Pancreas (tissue), 10 donors: Measurements from ENCODE around the gene NADK. TPM values are rescaled to one million over a fixed set of nuclear protein-coding genes. Genes with fewer than 3 reads are reported as not detected.
A peak's percentile ranks its signal among the peaks of the same experiment; 100 is the strongest.

Source experiments
- ATAC-seq, 4 donors: fragments of 200-7000 bp; cut with Tn5 transposase; one replicate each; pipeline versions ENCODE4 v1.8.0 to v1.9.1; 2020; ENCODE audit warnings: mild to moderate bottlenecking in 4 of 4, moderate library complexity in 4 of 4
- DNase-seq, 6 donors: peaks; one replicate each; pipeline ENCODE4 v3.0.0-alpha.2; 2020
- FAIRE-seq: peaks from 2 replicates; lab custom pipeline; 2012; peaks lifted over from hg19 to GRCh38; lab: Jason Lieb, UNC
- H3K27ac ChIP-seq, 4 donors: fragments of 200-600 bp; sonication (generic); 1 replicate in 3 of 4; 2 replicates in 1 of 4; pipeline versions ENCODE4 v1.5.0 to v1.8.0; 2020
- H3K27me3 ChIP-seq, 4 donors: fragments of 200-600 bp; one replicate each; pipeline ENCODE4 v1.8.0; 2021
- H3K36me3 ChIP-seq, 3 donors: fragments of 200-600 bp; sonication (generic) in 1 of 3; one replicate each; pipeline versions ENCODE4 v1.5.0 to v1.8.0; 2020 to 2021
- H3K4me1 ChIP-seq, 3 donors: fragments of 200-600 bp; one replicate each; pipeline ENCODE4 v1.8.0; 2021
- H3K4me3 ChIP-seq, 4 donors: fragments of 200-600 bp; sonication (generic) in 2 of 4; one replicate each; pipeline versions ENCODE4 v1.5.0 to v1.8.0; 2020 to 2021
- H3K9me3 ChIP-seq, 4 donors: fragments of 200-600 bp; one replicate each; pipeline ENCODE4 v1.8.0; 2021
- CTCF ChIP-seq, 4 donors: fragments of 200-600 bp; sonication (generic) in 3 of 4; IDR thresholded peaks; one replicate each; pipeline versions ENCODE4 v1.5.0 to v1.8.0; 2021; ENCODE audit warnings: antibody characterized with exemption in 4 of 4
- WGBS, 2 donors: extraction: QIAGEN DNeasy Blood & Tissue Kit; methylation state at CpG; one replicate each; pipeline ENCODE4 v1.1.7; 2013; 5-methylcytosine and 5-hydroxymethylcytosine counted together
- intact Hi-C, 3 donors: fragments of 100-400 bp; cut with DNase I; formaldehyde crosslinking; loops; one replicate each; pipeline versions ENCODE4 v1.11.1 to v1.14.2; 2022
- polyA plus RNA-seq, 2 donors: library from polyadenylated mRNA; stranded (reverse); fragments of 200-250 nt; gene quantifications; one replicate each; pipeline ENCODE4 v1.2.3, GENCODE V29; 2013
- total RNA-seq, 6 donors: library from RNA; stranded (reverse); fragmentation: NEBNext Ultra II Directional in 4 of 6; extraction: Animal tissue kit (Norgen Biotek cat#: 25700) in 4 of 6; gene quantifications; one replicate each; pipeline versions ENCODE4 v1.2.1 to v1.2.4, GENCODE V29; 2021 to 2023
- donor health status: healthy with polysubstance abuse.
- donor health status: DM: no; HTN: no; CAD: no; lungs with moderate emphysema.
- donor health status: DM: no; HTN: no; CAD: no.
- donor health status: control.
- donor health status: control.
- donor health status: Bipolar disorder and iron deficiency.
- donor health status: DM: yes; HTN: yes; CAD: no.
- donor health status: DM: no; HTN: no; CAD: no.
- donor health status: DM: no; HTN: no; CAD: no.
- donor health status: DM: yes; HTN: yes; CAD: no.

The NADK gene
- total and polyA plus RNA-seq, 8 donors: 27.8 to 63.3 (median 40.1) TPM

GRCh38 chr1:1755852-1756251, 22.4 kb downstream of the NADK start:
- H3K27me3 ChIP-seq: no peaks in the 10 kb centered on the region
- peak in 1 of 6 donors; percentile 67 for DNase-seq
- no peaks in the 10 kb centered on the region for H3K9me3 ChIP-seq
- no peak overlapping the region for H3K27ac ChIP-seq
- FAIRE-seq: no peak
- H3K4me3 ChIP-seq: no peak overlapping the region
- H3K4me1 ChIP-seq: peaks cover 10 to 14% (median 11%) of the 10 kb centered on the region in 3 donors
- WGBS, 2 donors: 86 to 89% methylated on average over 14 to 15 of the region's 15 CpGs
- peaks cover 0 to 28% (median 5%) of the 10 kb centered on the region in 3 donors for H3K36me3 ChIP-seq
- intact Hi-C loops: no loop called here
- TF ChIP-seq CTCF (IDR thresholded peaks at IDR 0.05): no peak
- no peak for ATAC-seq

GRCh38 chr1:1755426-1755825, 22.8 kb downstream of the NADK start:
- H3K36me3 ChIP-seq: peaks cover 0 to 28% (median 5%) of the 10 kb centered on the region in 3 donors
- no peak overlapping the region for H3K4me3 ChIP-seq
- no peak for TF ChIP-seq CTCF (IDR thresholded peaks at IDR 0.05)
- no peaks in the 10 kb centered on the region for H3K9me3 ChIP-seq
- ATAC-seq: no peak
- no peak for FAIRE-seq
- intact Hi-C loops: no loop called here
- H3K4me1 ChIP-seq: peaks cover 10 to 14% (median 11%) of the 10 kb centered on the region in 3 donors
- DNase-seq: peak in 1 of 6 donors; percentile 70
- no peak overlapping the region for H3K27ac ChIP-seq
- H3K27me3 ChIP-seq: no peaks in the 10 kb centered on the region
- WGBS, 2 donors: 88 to 90% methylated on average over 18 to 19 of the region's 19 CpGs

- H3K36me3 ChIP-seq: peaks cover 0 to 28% (median 5%) of the 10 kb centered on the region in 3 donors
- H3K4me3 ChIP-seq: no peak overlapping the region
- intact Hi-C loops: no loop called here
- ATAC-seq (no peak), FAIRE-seq (no peak), DNase-seq (peak in 1 of 6 donors; percentile 56)
- H3K27me3 ChIP-seq: no peaks in the 10 kb centered on the region
- no peak for TF ChIP-seq CTCF (IDR thresholded peaks at IDR 0.05)
- H3K4me1 ChIP-seq: peaks cover 10 to 14% (median 11%) of the 10 kb centered on the region in 3 donors
- H3K27ac ChIP-seq: no peak overlapping the region
- H3K9me3 ChIP-seq: no peaks in the 10 kb centered on the region
- 93 to 94% methylated on average over 46 to 48 of the region's 49 CpGs for WGBS, 2 donors
Observed at GRCh38 chr1:1754051-1754815, 24.0 kb downstream of the NADK start.

- Histone ChIP-seq H3K9me3 (no peaks in the 10 kb centered on the region), H3K27me3 (no peaks in the 10 kb centered on the region), H3K4me1 (peaks cover 4 to 9% (median 7%) of the 10 kb centered on the region in 3 donors), H3K27ac (no peak overlapping the region), H3K36me3 (peaks cover 0 to 28% (median 5%) of the 10 kb centered on the region in 3 donors), H3K4me3 (no peak overlapping the region)
- 94 to 95% methylated on average over 15 to 16 of the region's 16 CpGs for WGBS, 2 donors
- intact Hi-C loops: no loop called here
- DNase-seq (peak in 1 of 6 donors; percentile 71), FAIRE-seq (no peak), ATAC-seq (no peak)
- no peak for TF ChIP-seq CTCF (IDR thresholded peaks at IDR 0.05)
Observed at GRCh38 chr1:1753607-1754005, 24.7 kb downstream of the NADK start.
